Neural cell (in vitro differentiated cells): ENCODE data around the gene CNDP2. TPM values are rescaled to one million over a fixed set of nuclear protein-coding genes. Genes with fewer than 3 reads are reported as not detected.

Experiments used
- H2AFZ ChIP-seq: fragments of 200-600, 300-800 bp; sonication (generic), shearing (Covaris generic); 2 replicates; pipeline ENCODE4 v1.6.0; 2014; ENCODE audit warnings: low read depth, mild to moderate bottlenecking, antibody characterized with exemption, low read length, moderate library complexity
- H3F3A ChIP-seq: fragments of 200-600 bp; shearing (Covaris generic); 2 replicates; pipeline ENCODE4 v1.6.1; 2016; ENCODE audit warnings: mild to moderate bottlenecking, moderate library complexity, mixed read lengths, antibody characterized with exemption, low read length; ENCODE audit not compliant: insufficient read depth, poor library complexity, severe bottlenecking
- H3K27ac ChIP-seq: fragments of 200-600, 300-800 bp; sonication (generic), shearing (Covaris generic); 2 replicates; pipeline ENCODE4 v1.5.1; 2014; ENCODE audit warnings: mild to moderate bottlenecking, low read length, moderate library complexity
- H3K27me3 ChIP-seq: fragments of 300-800, 200-600 bp; sonication (generic), shearing (Covaris generic); 2 replicates; pipeline ENCODE4 v1.6.0; 2014; ENCODE audit warnings: mild to moderate bottlenecking, low read depth, low read length, moderate library complexity; ENCODE audit not compliant: insufficient read depth
- H3K36me3 ChIP-seq: fragments of 300-800, 200-600 bp; sonication (generic), shearing (Covaris generic); 2 replicates; pipeline ENCODE4 v1.5.1; 2014; ENCODE audit warnings: mild to moderate bottlenecking, antibody characterized with exemption, low read length, moderate library complexity; ENCODE audit not compliant: insufficient read depth
- H3K4me2 ChIP-seq: fragments of 300-800, 200-600 bp; sonication (generic), shearing (Covaris generic); 2 replicates; pipeline ENCODE4 v1.6.0; 2014; ENCODE audit warnings: mild to moderate bottlenecking, low read length
- H3K4me3 ChIP-seq: fragments of 300-800, 200-600 bp; sonication (generic), shearing (Covaris generic); 2 replicates; pipeline ENCODE4 v1.5.1; 2014; ENCODE audit warnings: mild to moderate bottlenecking, low read length, moderate library complexity
- H3K79me2 ChIP-seq: fragments of 200-600 bp; shearing (Covaris generic); replicated peaks from 2 replicates; pipeline ENCODE4 v1.6.0; 2014; ENCODE audit warnings: mild to moderate bottlenecking, low read length, moderate library complexity; ENCODE audit not compliant: insufficient read depth
- H3K9ac ChIP-seq: fragments of 300-800, 200-600 bp; sonication (generic), shearing (Covaris generic); 2 replicates; pipeline ENCODE4 v1.6.1; 2016; ENCODE audit warnings: mild to moderate bottlenecking, low read length, mixed read lengths
- H3K9me2 ChIP-seq: fragments of 200-600 bp; shearing (Covaris generic); 2 replicates; pipeline ENCODE4 v1.6.1; 2016; ENCODE audit warnings: mild to moderate bottlenecking, low read length, mixed read lengths; ENCODE audit not compliant: insufficient read depth
- H3K9me3 ChIP-seq: fragments of 200-600, 300-800 bp; sonication (generic), shearing (Covaris generic); 2 replicates; pipeline ENCODE4 v1.6.1; 2016; ENCODE audit warnings: mild to moderate bottlenecking, mixed run types, low read length, moderate library complexity, mixed read lengths
- H4K20me1 ChIP-seq: fragments of 200-600 bp; shearing (Covaris generic); 2 replicates; pipeline ENCODE4 v1.6.1; 2016; ENCODE audit warnings: mild to moderate bottlenecking, mixed run types; ENCODE audit not compliant: insufficient read depth
- CTCF ChIP-seq: fragments of 450-650 bp; IDR thresholded peaks from 2 replicates; pipeline ENCODE4 v1.5.1; 2014; ENCODE audit warnings: antibody characterized with exemption, mild to moderate bottlenecking, moderate library complexity; ENCODE audit not compliant: poor library complexity, severe bottlenecking
- EP300 ChIP-seq: fragments of 450-650 bp; conservative IDR thresholded peaks from 2 replicates; pipeline ENCODE4 v1.6.1; 2014; ENCODE audit warnings: antibody characterized with exemption, mild to moderate bottlenecking, moderate library complexity; ENCODE audit not compliant: poor library complexity, severe bottlenecking
- EZH2 ChIP-seq: fragments of 200-600, 300-800 bp; shearing (Covaris generic), sonication (generic); IDR thresholded peaks from 2 replicates; pipeline ENCODE4 v1.6.1; 2014; ENCODE audit warnings: antibody characterized with exemption, low read length, borderline replicate concordance, mild to moderate bottlenecking; ENCODE audit not compliant: insufficient read depth, poor library complexity, severe bottlenecking
- MXI1 ChIP-seq: fragments of 450-650 bp; conservative IDR thresholded peaks from 2 replicates; pipeline ENCODE4 v1.6.1; 2014; ENCODE audit warnings: antibody characterized with exemption, mild to moderate bottlenecking; ENCODE audit not compliant: poor library complexity, severe bottlenecking
- POLR2AphosphoS5 ChIP-seq: IDR thresholded peaks from 2 replicates; pipeline ENCODE4 v1.6.1; 2012
- RAD21 ChIP-seq: fragments of 450-650 bp; conservative IDR thresholded peaks from 2 replicates; pipeline ENCODE4 v1.6.1; 2014; ENCODE audit warnings: antibody characterized with exemption, mild to moderate bottlenecking, moderate library complexity
- REST ChIP-seq: IDR thresholded peaks from 2 replicates; pipeline ENCODE4 v1.6.1; 2012; ENCODE audit warnings: borderline replicate concordance
- SMC3 ChIP-seq: fragments of 450-650 bp; conservative IDR thresholded peaks from 2 replicates; pipeline ENCODE4 v1.6.1; 2014; ENCODE audit warnings: antibody characterized with exemption, mild to moderate bottlenecking, moderate library complexity; ENCODE audit not compliant: poor library complexity
- TAF1 ChIP-seq: IDR thresholded peaks from 2 replicates; pipeline ENCODE4 v1.6.1; 2012; ENCODE audit warnings: low read depth
- polyA plus RNA-seq: library from polyadenylated mRNA; depleted of rRNA; stranded (reverse); fragments of >200 nt; gene quantifications from 2 replicates; pipeline ENCODE4 v1.2.3, GENCODE V29; 2014

The CNDP2 gene
- polyA plus RNA-seq, 1 donor from 2014 or later, result 35.7 TPM

- Histone ChIP-seq H3K9me3 (no peaks in the 10 kb centered on the region), H2AFZ (no peak overlapping the region), H3K27me3 (no peaks in the 10 kb centered on the region), H3K4me2 (no peak overlapping the region), H3K9ac (no peak overlapping the region), H3K4me3 (no peak overlapping the region), H3K79me2 (no peaks in the 10 kb centered on the region), H4K20me1 (no peaks in the 10 kb centered on the region), H3K27ac (no peak overlapping the region), H3F3A (no peaks in the 10 kb centered on the region), H3K9me2 (no peaks in the 10 kb centered on the region), H3K36me3 (no peaks in the 10 kb centered on the region)
- TF ChIP-seq RAD21, result no peak
- TF ChIP-seq TAF1, result no peak
- TF ChIP-seq EP300, result no peak
- TF ChIP-seq REST, result no peak
- no peak for TF ChIP-seq MXI1
- no peak for TF ChIP-seq SMC3
Observed at GRCh38 chr18:74478880-74479279, 17.3 kb upstream of the CNDP2 start.

GRCh38 chr18:74479486-74480148 lies 16.5 kb upstream of the CNDP2 start:
- H3K79me2 ChIP-seq, result no peaks in the 10 kb centered on the region
- no peak overlapping the region for H2AFZ ChIP-seq
- TF ChIP-seq REST, result no peak
- TF ChIP-seq RAD21, result no peak
- TF ChIP-seq MXI1, result no peak
- TF ChIP-seq TAF1, result no peak
- TF ChIP-seq EP300, result no peak
- TF ChIP-seq POLR2AphosphoS5, result no peak
- TF ChIP-seq SMC3, result no peak
- TF ChIP-seq EZH2, result no peak
- no peak for TF ChIP-seq CTCF

More at GRCh38 chr18:74479486-74480148, 16.5 kb upstream of the CNDP2 start:
- H3K27ac ChIP-seq, result no peak overlapping the region
- no peaks in the 10 kb centered on the region for H3K9me3 ChIP-seq
- H3K4me3 ChIP-seq, result no peak overlapping the region
- no peak overlapping the region for H3K4me2 ChIP-seq
- no peaks in the 10 kb centered on the region for H3F3A ChIP-seq
- H3K36me3 ChIP-seq, result no peaks in the 10 kb centered on the region
- H3K27me3 ChIP-seq, result no peaks in the 10 kb centered on the region
- H4K20me1 ChIP-seq, result no peaks in the 10 kb centered on the region
- no peaks in the 10 kb centered on the region for H3K9me2 ChIP-seq
- no peak overlapping the region for H3K9ac ChIP-seq
